Spleen (tissue), 11 donors: Measurements from ENCODE around the gene LCA5L. TPM values are rescaled to one million over a fixed set of nuclear protein-coding genes. Genes with fewer than 3 reads are reported as not detected.

ENCODE experiments used
- DNase-seq: peaks from one replicate; pipeline ENCODE4 v3.0.0-alpha.2; 2020
- H3K27ac ChIP-seq, 8 donors: fragments of 200-600 bp; sonication (generic) in 7 of 8; 1 replicate in 4 of 8; 2 replicates in 4 of 8; pipeline versions ENCODE4 v1.5.0 to v1.8.0; 2016 to 2021; ENCODE audit warnings: inconsistent platforms in 4 of 8, mild to moderate bottlenecking in 4 of 8, moderate library complexity in 1 of 8
- H3K27me3 ChIP-seq, 7 donors: fragments of 200-600 bp; sonication (generic) in 6 of 7; replicated peaks in 1 of 7; 1 replicate in 4 of 7; 2 replicates in 3 of 7; pipeline versions ENCODE4 v1.5.0 to v1.8.0; 2016 to 2021; ENCODE audit warnings: inconsistent platforms in 3 of 7, mild to moderate bottlenecking in 1 of 7
- H3K36me3 ChIP-seq, 6 donors: fragments of 200-600 bp; sonication (generic) in 5 of 6; 1 replicate in 4 of 6; 2 replicates in 2 of 6; pipeline versions ENCODE4 v1.5.0 to v1.8.0; 2016 to 2021; ENCODE audit warnings: inconsistent platforms in 2 of 6
- H3K4me1 ChIP-seq, 6 donors: fragments of 200-600 bp; sonication (generic) in 5 of 6; 1 replicate in 3 of 6; 2 replicates in 3 of 6; pipeline versions ENCODE4 v1.5.0 to v1.8.0; 2016 to 2021; ENCODE audit warnings: inconsistent platforms in 3 of 6
- H3K4me3 ChIP-seq, 8 donors: fragments of 200-600 bp; sonication (generic) in 7 of 8; 1 replicate in 4 of 8; 2 replicates in 4 of 8; pipeline versions ENCODE4 v1.5.0 to v1.8.0; 2016 to 2021; ENCODE audit warnings: inconsistent platforms in 4 of 8, mild to moderate bottlenecking in 4 of 8, moderate library complexity in 2 of 8
- H3K9me3 ChIP-seq, 8 donors: fragments of 200-600 bp; sonication (generic) in 7 of 8; 1 replicate in 4 of 8; 2 replicates in 4 of 8; pipeline versions ENCODE4 v1.5.0 to v1.8.0; 2016 to 2021; ENCODE audit warnings: inconsistent platforms in 4 of 8
- POLR2A ChIP-seq, 3 donors: fragments of 450-650 bp; IDR thresholded peaks; one replicate each; pipeline ENCODE4 v1.5.1; 2017; ENCODE audit warnings: antibody characterized with exemption in 3 of 3, mild to moderate bottlenecking in 1 of 3
- POLR2AphosphoS5 ChIP-seq, 3 donors: sonication (generic); formaldehyde crosslinking; IDR thresholded peaks; one replicate each; pipeline ENCODE4 v1.5.1; 2017; ENCODE audit warnings: antibody characterized with exemption in 3 of 3
- WGBS, 5 donors: extraction: QIAGEN DNeasy Blood & Tissue Kit in 3 of 5; methylation state at CpG; one replicate each; pipeline versions ENCODE4 v1.1.5 to v1.1.7; 2013 to 2018; 5-methylcytosine and 5-hydroxymethylcytosine counted together
- intact Hi-C: fragments of 100-400 bp; cut with DNase I; formaldehyde crosslinking; loops from one replicate; pipeline ENCODE4 v1.15.0; 2023; ENCODE audit warnings: low total_unique reads
- polyA plus RNA-seq, 3 donors: library from polyadenylated mRNA; stranded (reverse); fragments of 200-250 nt; gene quantifications; one replicate each; pipeline ENCODE4 v1.2.1, GENCODE V29; 2013
- total RNA-seq, 7 donors: library from RNA; depleted of rRNA in 3 of 7; stranded (reverse); fragments of >200 nt in 3 of 7; fragmentation: NEBNext Ultra II Directional in 4 of 7; extraction: Animal tissue kit (Norgen Biotek cat#: 25700) in 4 of 7; gene quantifications; one replicate each; pipeline versions ENCODE4 v1.1.0 to v1.2.1, GENCODE V29; 2016 to 2021
- TF ChIP-seq, protein P1 (sequence below), 11 experiments: fragments of 200-600 bp in 7 of 11; fragments of 450-650 bp in 4 of 11; sonication (generic) in 4 of 11; IDR thresholded peaks in 8 of 11; conservative IDR thresholded peaks in 3 of 11; 1 replicate in 7 of 11; 2 replicates in 4 of 11; pipeline versions ENCODE4 v1.4.0 to v1.8.0; 2016 to 2021; ENCODE audit warnings: antibody characterized with exemption in 11 of 11, inconsistent platforms in 4 of 11, mild to moderate bottlenecking in 1 of 11
- donor health status: healthy with polysubstance abuse.
- donor health status: DM: no; HTN: no; CAD: no; lungs with moderate emphysema.
- donor health status: DM: no; HTN: no; CAD: no.
- donor health status: Bipolar disorder and iron deficiency.
- donor health status: healthy.
- donor health status: DM: no; HTN: no; CAD: no.
- donor health status: DM: yes; HTN: yes; CAD: no.

Gene LCA5L
- total and polyA plus RNA-seq, 10 donors, result 0.26 to 1.3 (median 0.46) TPM; not detected in 1

- peaks cover 8 to 37% (median 23%) of the 10 kb centered on the region in 6 donors for H3K4me1 ChIP-seq
- WGBS, 5 donors, result 1 to 2% (median 1%) methylated on average over 42 to 65 of the region's 65 CpGs
- H3K27ac ChIP-seq, result peak overlapping the region; percentile 71 to 92 (median 89)
- TF ChIP-seq, protein P1, sequence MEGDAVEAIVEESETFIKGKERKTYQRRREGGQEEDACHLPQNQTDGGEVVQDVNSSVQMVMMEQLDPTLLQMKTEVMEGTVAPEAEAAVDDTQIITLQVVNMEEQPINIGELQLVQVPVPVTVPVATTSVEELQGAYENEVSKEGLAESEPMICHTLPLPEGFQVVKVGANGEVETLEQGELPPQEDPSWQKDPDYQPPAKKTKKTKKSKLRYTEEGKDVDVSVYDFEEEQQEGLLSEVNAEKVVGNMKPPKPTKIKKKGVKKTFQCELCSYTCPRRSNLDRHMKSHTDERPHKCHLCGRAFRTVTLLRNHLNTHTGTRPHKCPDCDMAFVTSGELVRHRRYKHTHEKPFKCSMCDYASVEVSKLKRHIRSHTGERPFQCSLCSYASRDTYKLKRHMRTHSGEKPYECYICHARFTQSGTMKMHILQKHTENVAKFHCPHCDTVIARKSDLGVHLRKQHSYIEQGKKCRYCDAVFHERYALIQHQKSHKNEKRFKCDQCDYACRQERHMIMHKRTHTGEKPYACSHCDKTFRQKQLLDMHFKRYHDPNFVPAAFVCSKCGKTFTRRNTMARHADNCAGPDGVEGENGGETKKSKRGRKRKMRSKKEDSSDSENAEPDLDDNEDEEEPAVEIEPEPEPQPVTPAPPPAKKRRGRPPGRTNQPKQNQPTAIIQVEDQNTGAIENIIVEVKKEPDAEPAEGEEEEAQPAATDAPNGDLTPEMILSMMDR (IDR thresholded peaks at IDR 0.05 in 8 of 11, conservative IDR thresholded peaks at IDR 0.05 in 3 of 11), result peak in 1 of 11 experiments; percentile 25
- TF ChIP-seq POLR2A (IDR thresholded peaks at IDR 0.05), result peak in 1 of 3 donors; percentile 78
- peak; percentile 92 to 97 (median 94) for TF ChIP-seq POLR2AphosphoS5 (IDR thresholded peaks at IDR 0.05)
- H3K9me3 ChIP-seq, result no peaks in the 10 kb centered on the region
- DNase-seq, result peak; percentile 98
- peak overlapping the region; percentile 69 to 88 (median 80) for H3K4me3 ChIP-seq
- peaks cover 0 to 4% (median 0%) of the 10 kb centered on the region in 6 donors for H3K36me3 ChIP-seq
- H3K27me3 ChIP-seq, result no peaks in the 10 kb centered on the region
- intact Hi-C loops, result loop anchor here (10.0 kb wide), 1 partner anchor 65 kb away; the partner anchor contains the start of gene BRWD1
Observed at GRCh38 chr21:39379986-39380891, 65.3 kb downstream of the LCA5L start.

DNA sequence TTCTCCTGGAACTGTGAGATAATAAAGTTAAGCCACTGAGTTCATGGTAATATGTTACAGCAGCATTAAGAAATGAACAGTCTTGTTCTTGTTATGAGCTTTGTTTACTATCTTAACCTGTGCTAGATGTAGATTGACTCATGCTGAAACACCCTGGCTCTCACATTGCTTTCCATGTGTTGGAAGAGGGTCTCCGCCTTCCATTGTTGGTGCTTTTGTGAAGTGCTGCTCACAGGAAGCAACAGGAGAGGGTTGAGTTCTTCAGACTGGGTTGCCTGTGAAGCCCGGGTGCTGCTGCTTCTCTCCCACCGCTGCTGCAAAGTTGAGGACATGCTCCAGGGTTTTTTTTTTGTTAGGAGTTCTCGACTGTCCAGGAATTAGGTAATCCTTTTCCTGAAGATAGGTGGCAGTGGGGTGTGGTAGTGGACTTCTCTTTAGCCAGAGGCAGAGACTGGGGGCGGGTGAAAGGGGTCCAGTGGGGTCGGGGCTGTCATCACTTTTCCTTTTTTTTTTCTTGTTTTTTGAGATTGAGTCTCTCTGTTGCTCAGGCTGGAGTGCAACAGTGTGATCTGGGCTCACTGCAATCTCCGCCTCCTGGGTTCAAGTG lies 68.0 kb downstream of the LCA5L start:
- intact Hi-C loops, result no loop called here
- H3K27ac ChIP-seq, result no peak overlapping the region
- H3K27me3 ChIP-seq, result no peaks in the 10 kb centered on the region
- peaks cover 8 to 37% (median 23%) of the 10 kb centered on the region in 6 donors for H3K4me1 ChIP-seq
- no peaks in the 10 kb centered on the region for H3K36me3 ChIP-seq
- H3K9me3 ChIP-seq, result no peaks in the 10 kb centered on the region
- 62 to 81% (median 69%) methylated on average over 7 of the region's 7 CpGs for WGBS, 5 donors
- no peak for DNase-seq
- no peak overlapping the region for H3K4me3 ChIP-seq
- TF ChIP-seq POLR2A (IDR thresholded peaks at IDR 0.05) (no peak), POLR2AphosphoS5 (IDR thresholded peaks at IDR 0.05) (no peak)
- TF ChIP-seq, protein P1 (IDR thresholded peaks at IDR 0.05 in 8 of 11, conservative IDR thresholded peaks at IDR 0.05 in 3 of 11), result no peak

GRCh38 chr21:39375446-39375845 lies 70.1 kb downstream of the LCA5L start:
- Histone ChIP-seq H3K36me3 (no peaks in the 10 kb centered on the region), H3K4me1 (peaks cover 0 to 27% (median 10%) of the 10 kb centered on the region in 6 donors), H3K9me3 (no peaks in the 10 kb centered on the region), H3K4me3 (no peak overlapping the region), H3K27me3 (no peaks in the 10 kb centered on the region), H3K27ac (no peak overlapping the region)
- no peak for DNase-seq
- intact Hi-C loops, result no loop called here
- TF ChIP-seq POLR2A (IDR thresholded peaks at IDR 0.05), result no peak
- 57 to 86% (median 60%) methylated on average over 2 of the region's 2 CpGs for WGBS, 5 donors

- DNase-seq, result no peak
- intact Hi-C loops, result no loop called here
- no peaks in the 10 kb centered on the region for H3K27me3 ChIP-seq
- H3K36me3 ChIP-seq, result no peaks in the 10 kb centered on the region
- TF ChIP-seq, protein P1 (IDR thresholded peaks at IDR 0.05 in 8 of 11, conservative IDR thresholded peaks at IDR 0.05 in 3 of 11), result no peak
- TF ChIP-seq POLR2A (IDR thresholded peaks at IDR 0.05) (no peak), POLR2AphosphoS5 (IDR thresholded peaks at IDR 0.05) (no peak)
- H3K4me1 ChIP-seq, result peaks cover 0 to 29% (median 7%) of the 10 kb centered on the region in 6 donors
- no peaks in the 10 kb centered on the region for H3K9me3 ChIP-seq
- no peak overlapping the region for H3K27ac ChIP-seq
- no peak overlapping the region for H3K4me3 ChIP-seq
- 80 to 88% (median 84%) methylated on average over 6 of the region's 6 CpGs for WGBS, 5 donors
Observed at GRCh38 chr21:39374046-39374445, 71.5 kb downstream of the LCA5L start.
